Measurements from ENCODE around the gene EIF2D. TPM values are rescaled to one million over a fixed set of nuclear protein-coding genes. Genes with fewer than 3 reads are reported as not detected.
A peak's percentile ranks its signal among the peaks of the same experiment; 100 is the strongest.

Gene EIF2D
- total and polyA plus RNA-seq, 2 of the 8 experiments (the other 6 are each of a cell fraction or from before 2014, with no cell fraction given) = 36.1 to 37.1 TPM

DNA sequence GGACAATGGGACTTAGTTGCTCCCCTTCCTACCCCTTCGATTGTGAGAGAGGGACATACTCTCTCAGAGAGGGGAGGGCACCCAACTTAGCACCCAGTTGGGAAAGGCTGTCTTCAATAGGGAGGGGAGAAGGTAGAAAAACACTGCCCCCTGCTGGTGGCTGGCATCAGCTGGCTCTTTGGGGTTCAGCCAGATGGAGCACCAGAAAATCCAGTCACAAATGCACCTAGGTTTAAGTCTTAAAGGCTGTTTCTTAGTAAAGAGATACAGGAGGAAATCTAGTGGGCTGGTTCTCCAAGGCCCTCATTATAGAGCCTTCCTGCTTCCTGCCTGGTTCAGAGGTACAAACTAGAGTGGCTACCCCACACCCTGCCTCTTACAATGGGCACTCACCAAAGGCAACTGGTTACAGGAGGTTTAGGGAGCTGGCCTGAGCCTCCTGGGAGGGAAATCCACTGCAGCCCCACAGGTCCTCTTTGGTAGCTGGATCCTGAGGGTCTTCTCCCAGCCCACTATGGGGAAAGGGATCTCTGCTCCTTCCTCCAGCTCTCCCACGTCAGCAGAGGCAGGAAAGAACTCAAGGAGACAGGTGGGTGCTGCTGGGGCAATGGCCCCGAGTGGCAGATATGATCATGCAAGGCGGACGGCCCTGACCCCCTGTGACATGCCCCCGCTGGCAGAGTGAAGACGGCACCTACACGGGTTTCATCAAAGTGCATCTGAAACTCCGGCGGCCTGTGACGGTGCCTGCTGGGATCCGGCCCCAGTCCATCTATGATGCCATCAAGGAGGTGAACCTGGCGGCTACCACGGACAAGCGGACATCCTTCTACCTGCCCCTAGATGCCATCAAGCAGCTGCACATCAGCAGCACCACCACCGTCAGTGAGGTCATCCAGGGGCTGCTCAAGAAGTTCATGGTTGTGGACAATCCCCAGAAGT lies 28.3 kb downstream of the EIF2D start:
- no peaks in the 10 kb centered on the region; a peak in 1 of 8 replicates for H3K36me3 ChIP-seq (ENCODE audit: control insufficient read depth in 2 of 4, insufficient read depth in 4 of 4, low read length in 3 of 4)
- no peak overlapping the region for H2BK20ac ChIP-seq (ENCODE audit: low read length)
- FAIRE-seq (no peak), DNase-seq (ENCODE audit: low read depth in 1 of 2, low spot score in 2 of 2) (peak; percentile 36 to 91)
- no peak overlapping the region for H2BK15ac ChIP-seq (ENCODE audit: low read length)
- no peak overlapping the region for H3K4ac ChIP-seq (replicated peaks; ENCODE audit: insufficient read length, low read depth, low read length)
- TF ChIP-seq CTBP2 (IDR thresholded peaks at IDR 0.05; ENCODE audit: borderline replicate concordance, insufficient read depth, insufficient read length, low read length) (no peak), RAD21 (IDR thresholded peaks at IDR 0.05 in 1 of 2, conservative IDR thresholded peaks at IDR 0.05 in 1 of 2; ENCODE audit: low read depth in 2 of 2, low read length in 2 of 2) (peak; percentile 89 to 91), TBP (IDR thresholded peaks at IDR 0.05; ENCODE audit: low read depth, low read length) (0 out of 2 replicates have a peak, but pooled peaks have one; percentile 13), POLR2A (IDR thresholded peaks at IDR 0.05; ENCODE audit: control extremely low read depth in 1 of 2, low read depth in 2 of 2, low read length in 2 of 2) (no peak)
- TF ChIP-seq, protein P1, sequence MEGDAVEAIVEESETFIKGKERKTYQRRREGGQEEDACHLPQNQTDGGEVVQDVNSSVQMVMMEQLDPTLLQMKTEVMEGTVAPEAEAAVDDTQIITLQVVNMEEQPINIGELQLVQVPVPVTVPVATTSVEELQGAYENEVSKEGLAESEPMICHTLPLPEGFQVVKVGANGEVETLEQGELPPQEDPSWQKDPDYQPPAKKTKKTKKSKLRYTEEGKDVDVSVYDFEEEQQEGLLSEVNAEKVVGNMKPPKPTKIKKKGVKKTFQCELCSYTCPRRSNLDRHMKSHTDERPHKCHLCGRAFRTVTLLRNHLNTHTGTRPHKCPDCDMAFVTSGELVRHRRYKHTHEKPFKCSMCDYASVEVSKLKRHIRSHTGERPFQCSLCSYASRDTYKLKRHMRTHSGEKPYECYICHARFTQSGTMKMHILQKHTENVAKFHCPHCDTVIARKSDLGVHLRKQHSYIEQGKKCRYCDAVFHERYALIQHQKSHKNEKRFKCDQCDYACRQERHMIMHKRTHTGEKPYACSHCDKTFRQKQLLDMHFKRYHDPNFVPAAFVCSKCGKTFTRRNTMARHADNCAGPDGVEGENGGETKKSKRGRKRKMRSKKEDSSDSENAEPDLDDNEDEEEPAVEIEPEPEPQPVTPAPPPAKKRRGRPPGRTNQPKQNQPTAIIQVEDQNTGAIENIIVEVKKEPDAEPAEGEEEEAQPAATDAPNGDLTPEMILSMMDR (IDR thresholded peaks at IDR 0.05; ENCODE audit: control extremely low read depth in 1 of 3, insufficient read depth in 1 of 3, low read depth in 1 of 3, low read length in 3 of 3) = peak; percentile 86 to 88 (median 87)
- no peak overlapping the region for H4K8ac ChIP-seq (ENCODE audit: extremely low read depth, insufficient read depth, low read length)
- no peak overlapping the region for H4K91ac ChIP-seq (replicated peaks; ENCODE audit: insufficient read length, low read length)
- H3K14ac ChIP-seq (ENCODE audit: insufficient read length) = no peak overlapping the region
- H3K18ac ChIP-seq (ENCODE audit: extremely low read depth, low read length) = no peak overlapping the region; the same call in 1 of the 2 replicates
- H2BK120ac ChIP-seq (replicated peaks; ENCODE audit: low read depth, low read length) = no peak overlapping the region
- no peak overlapping the region for H3K4me3 ChIP-seq (ENCODE audit: extremely low read depth in 1 of 4, insufficient read depth in 2 of 4, low read depth in 3 of 4, low read length in 4 of 4)
- H2AFZ ChIP-seq (ENCODE audit: low read length) = no peak overlapping the region
- WGBS, 2 experiments (ENCODE audit: extremely low coverage in 1 of 2, insufficient coverage in 1 of 2, insufficient read length in 1 of 2, insufficient replicate concordance in 2 of 2, low coverage in 1 of 2, low lambda C conversion rate in 2 of 2, missing lambda C conversion rate in 1 of 2) = 86% methylated on average over 14 of the region's 16 CpGs; no CpG with 5 or more reads in 1 of the 2 experiments
- H3K23me2 ChIP-seq (ENCODE audit: low read depth, low read length) = no peaks in the 10 kb centered on the region
- no peak overlapping the region for H3K23ac ChIP-seq (ENCODE audit: insufficient read length)
- H3K79me1 ChIP-seq (ENCODE audit: low read depth, low read length) = no peaks in the 10 kb centered on the region
- H4K5ac ChIP-seq (ENCODE audit: insufficient read length, low read depth, low read length) = no peak overlapping the region
- no peaks in the 10 kb centered on the region for H3K4me1 ChIP-seq (replicated peaks in 1 of 4; ENCODE audit: control insufficient read depth in 3 of 4, insufficient read depth in 4 of 4, low read length in 3 of 4)
- no peak overlapping the region for H3K4me2 ChIP-seq (ENCODE audit: insufficient read depth in 1 of 2, low read depth in 2 of 2, low read length in 2 of 2)
- H3K27ac ChIP-seq (ENCODE audit: low read depth, low read length) = no peak overlapping the region
- H3K9ac ChIP-seq (replicated peaks in 1 of 4; ENCODE audit: extremely low read depth in 1 of 4, low read depth in 3 of 4, low read length in 3 of 4) = no peak overlapping the region
- no peak overlapping the region for H2BK12ac ChIP-seq (ENCODE audit: low read depth, low read length)
- H2BK5ac ChIP-seq (ENCODE audit: low read depth, low read length) = no peak overlapping the region
- no peaks in the 10 kb centered on the region for H3K9me3 ChIP-seq (ENCODE audit: insufficient read depth in 2 of 2, low read depth in 1 of 2, low read length in 1 of 2)
- H3K27me3 ChIP-seq (replicated peaks in 1 of 4; ENCODE audit: control insufficient read depth in 3 of 4, extremely low read depth in 1 of 4, insufficient read depth in 3 of 4, low read length in 3 of 4) = no peaks in the 10 kb centered on the region
- CTCF ChIA-PET (ENCODE audit: partially characterized antibody) = interaction anchor here (0.8 to 16.9 kb wide), 40 partner anchors 9 to 222 kb away, joined by 3 to 298 read pairs (median 7); partner anchors contain the start of genes IKBKE and RASSF5
- POLR2A ChIA-PET (ENCODE audit: partially characterized antibody) = interaction anchor here (0.7 to 1.4 kb wide), 7 partner anchors 9 to 101 kb away, joined by 3 to 4 read pairs (median 3); partner anchors contain the start of gene RASSF5
- H3K79me2 ChIP-seq (ENCODE audit: control insufficient read depth in 1 of 2, insufficient read depth in 2 of 2, low read length in 2 of 2) = no peaks in the 10 kb centered on the region
- H2AK5ac ChIP-seq (ENCODE audit: low read depth, low read length) = no peak overlapping the region
- no peaks in the 10 kb centered on the region for H4K20me1 ChIP-seq (replicated peaks in 1 of 2; ENCODE audit: control insufficient read depth in 1 of 2, insufficient read depth in 2 of 2, low read length in 2 of 2)
- H3K56ac ChIP-seq (replicated peaks; ENCODE audit: insufficient read length, low read depth, low read length) = no peak overlapping the region

All from H1 (cell line).